Natural killer cell treated with Interleukin-12 subunit alpha and Interleukin-12 subunit beta and Interleukin-15 and Interleukin-18, amount 100 ng/mL, for 72 hours (primary cell): Measurements from ENCODE around the gene GRIN2A. TPM values are rescaled to one million over a fixed set of nuclear protein-coding genes. Genes with fewer than 3 reads are reported as not detected.

ENCODE experiments used
- ATAC-seq, 2 donors: fragments of 150-1000 bp; cut with Tn5 transposase in 1 of 2; sonication (Bioruptor Pico), chemical (Tn5 transposase) in 1 of 2; 2 replicates each; pipeline ENCODE4 v1.10.0; 2021
- DNase-seq: peaks from one replicate; pipeline ENCODE4 v3.0.0; 2022; ENCODE audit warnings: low spot score
- H3K27ac Mint-ChIP-seq, 2 donors: 1 replicate in 1 of 2; 2 replicates in 1 of 2; pipeline ENCODE4 v1.8.0; 2022; ENCODE audit warnings: mixed read lengths in 2 of 2, mild to moderate bottlenecking in 1 of 2, moderate library complexity in 1 of 2
- H3K27me3 Mint-ChIP-seq, 2 donors: 1 replicate in 1 of 2; 2 replicates in 1 of 2; pipeline ENCODE4 v1.8.0; 2022; ENCODE audit warnings: mixed read lengths in 2 of 2
- H3K36me3 Mint-ChIP-seq: one replicate; pipeline ENCODE4 v1.8.0; 2022; ENCODE audit warnings: mixed read lengths
- H3K4me1 Mint-ChIP-seq, 2 donors: 1 replicate in 1 of 2; 2 replicates in 1 of 2; pipeline ENCODE4 v1.8.0; 2022; ENCODE audit warnings: low read depth in 2 of 2, mixed read lengths in 2 of 2, mild to moderate bottlenecking in 1 of 2
- H3K4me3 Mint-ChIP-seq: one replicate; pipeline ENCODE4 v1.8.0; 2022; ENCODE audit warnings: mixed read lengths
- H3K9me3 Mint-ChIP-seq: 2 replicates; pipeline ENCODE4 v1.8.0; 2022; ENCODE audit warnings: mixed read lengths
- total RNA-seq, 2 donors: library from RNA; stranded (reverse); gene quantifications; one replicate each; pipeline ENCODE4 v1.2.3, GENCODE V29; 2022

GRIN2A gene
- not detected for total RNA-seq

- H3K9me3 Mint-ChIP-seq: no peaks in the 10 kb centered on the region
- DNase-seq: no peak
Observed at GRCh38 chr16:10182222-10183053, at the start of gene GRIN2A. GRIN2A (minus strand) TSS chr16:10182428; CDS start chr16:10180411, 2,017 bp downstream.

GRCh38 chr16:10231563-10231962 is 49.3 kb upstream of the GRIN2A start:
- Mint-ChIP-seq H3K9me3 (no peaks in the 10 kb centered on the region), H3K27ac (no peak overlapping the region), H3K27me3 (peaks cover 2 to 7% of the 10 kb centered on the region in 2 donors), H3K36me3 (peaks cover 4% of the 10 kb centered on the region), H3K4me1 (no peaks in the 10 kb centered on the region), H3K4me3 (no peak overlapping the region)
- ATAC-seq (no peak), DNase-seq (no peak)

More at GRCh38 chr16:10182222-10183053, at the start of gene GRIN2A:
- Mint-ChIP-seq H3K4me3 (no peak within 1 kb of the TSS), H3K4me1 (peaks cover 0 to 2% of the 10 kb centered on the region in 2 donors), H3K27me3 (peaks cover 29 to 43% of the 10 kb centered on the region in 2 donors), H3K27ac (no peak within 1 kb of the TSS), H3K36me3 (no peaks in the 10 kb centered on the region)
- ATAC-seq: no peak

DNA sequence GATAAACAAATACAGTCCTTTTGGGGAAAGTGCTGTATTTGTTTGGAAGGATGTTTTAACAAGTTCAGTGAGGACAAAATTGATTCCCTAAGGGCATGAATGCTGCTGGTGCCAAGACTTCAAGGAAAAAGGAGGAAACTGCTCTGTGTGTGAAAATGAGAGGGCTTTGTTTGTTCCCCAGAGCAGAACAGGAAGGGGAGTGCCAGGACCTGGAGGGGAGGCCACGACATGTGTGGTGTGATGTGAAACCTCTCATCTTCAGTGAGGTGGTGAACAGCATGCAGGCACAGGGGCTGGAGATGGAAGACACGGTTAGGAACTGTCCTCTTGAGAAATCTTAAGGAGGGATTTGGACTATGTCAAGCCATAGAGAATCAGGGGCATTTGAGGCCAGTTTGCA is 46.6 kb upstream of the GRIN2A start:
- ATAC-seq: no peak
- Mint-ChIP-seq H3K27me3 (peaks cover 10 to 21% of the 10 kb centered on the region in 2 donors), H3K4me1 (no peaks in the 10 kb centered on the region), H3K27ac (no peak overlapping the region), H3K4me3 (no peak overlapping the region), H3K9me3 (no peaks in the 10 kb centered on the region), H3K36me3 (peaks cover 4% of the 10 kb centered on the region)
- DNase-seq: no peak

- no peak overlapping the region for H3K4me3 Mint-ChIP-seq
- H3K4me1 Mint-ChIP-seq: no peaks in the 10 kb centered on the region
- no peak for DNase-seq
- no peak for ATAC-seq
- H3K27ac Mint-ChIP-seq: no peak overlapping the region
- H3K27me3 Mint-ChIP-seq: peaks cover 12 to 16% of the 10 kb centered on the region in 2 donors
- no peaks in the 10 kb centered on the region for H3K9me3 Mint-ChIP-seq
- H3K36me3 Mint-ChIP-seq: peaks cover 4% of the 10 kb centered on the region
Observed at GRCh38 chr16:10226987-10227306, 44.7 kb upstream of the GRIN2A start.

DNA sequence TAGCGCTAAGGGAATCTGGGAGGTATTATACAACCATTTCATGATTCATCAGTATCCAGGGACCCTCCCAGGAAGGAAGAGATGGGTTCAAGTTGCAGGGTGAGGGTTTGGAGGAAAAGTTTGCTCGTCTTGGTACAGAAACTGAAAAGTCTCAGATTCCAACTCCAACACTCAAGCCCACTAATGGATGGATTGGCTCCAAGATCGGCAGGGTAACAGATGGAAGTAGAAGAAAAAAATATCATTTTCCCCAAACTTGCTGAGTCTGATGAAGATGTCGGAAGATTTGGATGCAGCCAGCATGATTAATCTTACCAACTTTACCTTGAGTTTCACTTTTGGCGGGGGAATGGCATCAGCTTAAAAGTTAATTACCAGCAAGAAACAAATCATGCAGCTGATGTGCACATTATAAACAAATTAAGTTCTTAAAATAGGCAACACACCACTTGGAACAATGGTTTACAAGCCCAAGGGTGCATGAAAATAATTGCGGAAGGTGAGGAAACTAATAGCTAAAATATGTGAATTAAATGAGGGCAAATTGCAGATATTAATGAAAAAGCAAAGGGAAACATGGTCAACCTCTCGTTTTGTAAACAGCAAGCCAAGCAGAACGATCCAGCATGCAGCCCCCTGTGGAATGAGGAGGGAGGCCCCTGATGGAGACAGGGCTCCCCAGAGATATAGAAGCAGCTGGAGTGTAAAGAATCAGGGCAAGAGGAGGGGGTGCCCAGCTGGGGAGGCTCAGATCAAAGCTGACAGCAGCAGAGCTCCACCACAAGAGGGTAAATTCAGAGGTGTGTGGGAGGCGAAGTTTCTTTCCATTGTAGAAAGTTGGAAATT is 44.1 kb upstream of the GRIN2A start:
- Mint-ChIP-seq H3K36me3 (no peaks in the 10 kb centered on the region), H3K27ac (no peak overlapping the region)

GRCh38 chr16:10225653-10226052 is 43.4 kb upstream of the GRIN2A start:
- Mint-ChIP-seq H3K27ac (no peak overlapping the region), H3K4me1 (no peaks in the 10 kb centered on the region), H3K36me3 (no peaks in the 10 kb centered on the region), H3K4me3 (no peak overlapping the region), H3K9me3 (no peaks in the 10 kb centered on the region), H3K27me3 (peaks cover 13 to 16% of the 10 kb centered on the region in 2 donors)
- ATAC-seq (no peak), DNase-seq (no peak)

More for the DNA sequence above, 44.1 kb upstream of the GRIN2A start:
- Mint-ChIP-seq H3K9me3 (no peaks in the 10 kb centered on the region), H3K4me1 (no peaks in the 10 kb centered on the region), H3K4me3 (no peak overlapping the region), H3K27me3 (peaks cover 13 to 16% of the 10 kb centered on the region in 2 donors)
- ATAC-seq (no peak), DNase-seq (no peak)

GRCh38 chr16:10224850-10225249 is 42.6 kb upstream of the GRIN2A start:
- Mint-ChIP-seq H3K4me3 (no peak overlapping the region), H3K4me1 (no peaks in the 10 kb centered on the region), H3K9me3 (no peaks in the 10 kb centered on the region), H3K27ac (no peak overlapping the region), H3K27me3 (peaks cover 15 to 16% of the 10 kb centered on the region in 2 donors), H3K36me3 (no peaks in the 10 kb centered on the region)
- no peak for DNase-seq
- no peak for ATAC-seq

DNA sequence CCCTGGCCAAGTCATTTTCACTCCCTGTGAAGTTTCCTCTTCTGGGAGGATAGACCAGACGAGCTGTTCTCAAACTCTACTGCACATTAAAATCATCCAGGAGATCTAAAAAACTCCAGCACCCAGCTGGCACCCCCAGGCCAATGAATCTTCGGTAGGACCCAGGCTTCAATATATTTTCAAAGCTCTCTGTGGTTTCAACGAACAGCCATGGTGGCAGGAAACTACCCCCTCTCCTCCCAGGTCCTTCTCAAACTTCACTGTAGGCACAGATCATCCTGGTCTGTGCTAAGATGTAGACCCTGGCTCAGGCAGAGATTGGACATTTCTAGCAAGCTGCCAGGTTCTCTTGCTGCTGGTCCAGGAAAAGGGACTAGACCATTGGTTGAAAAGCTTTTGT is 38.7 kb upstream of the GRIN2A start:
- H3K36me3 Mint-ChIP-seq: no peaks in the 10 kb centered on the region

DNA sequence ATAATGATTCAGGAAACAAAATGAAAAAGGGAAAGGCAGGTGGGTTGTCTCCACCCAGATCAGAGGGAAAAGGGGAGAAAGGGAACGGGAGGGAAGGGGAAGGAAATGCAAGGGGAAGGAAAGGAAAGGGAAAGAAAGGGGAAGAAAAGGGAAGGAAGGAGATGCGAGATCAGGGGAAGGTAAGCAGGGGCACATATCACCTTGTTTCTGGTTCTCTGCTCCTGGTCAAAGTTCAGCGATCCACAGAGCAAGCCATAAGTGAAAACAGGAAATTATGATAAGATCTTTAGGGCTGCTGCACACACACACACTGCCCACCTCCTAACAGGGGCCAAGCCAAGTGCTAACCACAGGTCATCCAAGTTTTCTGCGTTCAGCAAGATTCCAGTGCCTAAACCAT is 37.5 kb upstream of the GRIN2A start:
- no peaks in the 10 kb centered on the region for H3K9me3 Mint-ChIP-seq
- DNase-seq (no peak), ATAC-seq (no peak)
- no peaks in the 10 kb centered on the region for H3K36me3 Mint-ChIP-seq
- no peak overlapping the region for H3K4me3 Mint-ChIP-seq
- H3K4me1 Mint-ChIP-seq: peaks cover 0 to 5% of the 10 kb centered on the region in 2 donors
- H3K27ac Mint-ChIP-seq: no peak overlapping the region
- H3K27me3 Mint-ChIP-seq: peaks cover 12 to 17% of the 10 kb centered on the region in 2 donors

More for the DNA sequence above, 38.7 kb upstream of the GRIN2A start:
- Mint-ChIP-seq H3K27me3 (peaks cover 17 to 20% of the 10 kb centered on the region in 2 donors), H3K4me3 (no peak overlapping the region), H3K9me3 (no peaks in the 10 kb centered on the region), H3K4me1 (peaks cover 0 to 5% of the 10 kb centered on the region in 2 donors), H3K27ac (no peak overlapping the region)
- no peak for DNase-seq
- no peak for ATAC-seq

GRCh38 chr16:10218490-10219206 is 36.4 kb upstream of the GRIN2A start:
- Mint-ChIP-seq H3K27ac (no peak overlapping the region), H3K9me3 (no peaks in the 10 kb centered on the region)
- ATAC-seq: no peak

DNA sequence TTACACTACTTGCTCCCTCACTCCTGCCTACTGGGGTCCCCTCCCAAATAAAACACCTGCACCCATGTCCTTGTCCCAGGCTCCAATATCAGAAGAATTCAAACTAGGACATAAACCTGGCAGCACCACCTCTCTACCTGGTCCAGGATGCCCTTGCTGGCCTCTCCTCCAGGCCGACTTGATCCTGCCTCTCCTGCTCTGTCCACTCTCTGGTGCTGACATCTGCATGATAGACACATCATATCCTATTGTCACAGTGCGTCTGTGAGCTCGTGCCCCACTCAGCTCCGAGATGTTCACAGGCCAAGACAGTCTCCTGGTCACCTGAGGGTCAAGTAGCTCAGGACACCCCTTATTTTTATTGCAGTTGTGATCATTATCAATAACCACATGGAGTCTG is 31.5 kb upstream of the GRIN2A start:
- Mint-ChIP-seq H3K36me3 (no peaks in the 10 kb centered on the region), H3K4me3 (no peak overlapping the region), H3K4me1 (no peaks in the 10 kb centered on the region), H3K9me3 (no peaks in the 10 kb centered on the region), H3K27ac (no peak overlapping the region), H3K27me3 (peaks cover 19 to 35% of the 10 kb centered on the region in 2 donors)
- DNase-seq: no peak
- ATAC-seq: peak in 1 of 2 donors; percentile 26

More at GRCh38 chr16:10218490-10219206, 36.4 kb upstream of the GRIN2A start:
- Mint-ChIP-seq H3K36me3 (no peaks in the 10 kb centered on the region), H3K4me1 (peaks cover 0 to 5% of the 10 kb centered on the region in 2 donors), H3K27me3 (peaks cover 13 to 17% of the 10 kb centered on the region in 2 donors), H3K4me3 (no peak overlapping the region)
- DNase-seq: no peak

- no peak overlapping the region for H3K27ac Mint-ChIP-seq
- ATAC-seq (no peak), DNase-seq (no peak)
- peaks cover 15 to 27% of the 10 kb centered on the region in 2 donors for H3K27me3 Mint-ChIP-seq
- H3K4me1 Mint-ChIP-seq: no peaks in the 10 kb centered on the region
- no peaks in the 10 kb centered on the region for H3K36me3 Mint-ChIP-seq
- no peaks in the 10 kb centered on the region for H3K9me3 Mint-ChIP-seq
- H3K4me3 Mint-ChIP-seq: no peak overlapping the region
Observed at GRCh38 chr16:10210944-10211343, 28.7 kb upstream of the GRIN2A start.

DNA sequence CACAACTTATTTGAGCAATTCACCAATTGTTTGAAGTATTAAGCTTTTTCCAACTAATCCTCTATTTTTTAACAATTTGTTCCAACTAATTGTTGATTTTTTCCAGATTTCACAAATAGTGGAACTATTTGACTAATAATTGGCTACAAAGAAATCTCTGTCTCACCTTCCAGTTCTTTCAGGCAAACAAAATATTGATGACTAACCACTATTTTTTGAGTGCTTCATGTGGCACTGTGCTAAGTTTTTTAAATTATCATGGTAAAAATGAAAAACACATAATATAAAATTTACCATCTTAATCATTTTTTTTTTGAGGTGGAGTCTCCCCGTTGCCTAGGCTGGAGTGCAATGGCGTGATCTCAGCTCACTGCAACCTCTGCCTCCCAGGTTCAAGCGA is 24.6 kb upstream of the GRIN2A start:
- DNase-seq (no peak), ATAC-seq (no peak)
- Mint-ChIP-seq H3K9me3 (no peaks in the 10 kb centered on the region), H3K4me1 (no peaks in the 10 kb centered on the region), H3K27me3 (peaks cover 11 to 15% of the 10 kb centered on the region in 2 donors), H3K27ac (no peak overlapping the region), H3K4me3 (no peak overlapping the region), H3K36me3 (no peaks in the 10 kb centered on the region)
